CD4-positive, alpha-beta T cell (primary cell): ENCODE data around the gene FAM204A. TPM values are rescaled to one million over a fixed set of nuclear protein-coding genes. Genes with fewer than 3 reads are reported as not detected.

Source experiments
- ATAC-seq: fragments of 200-7000 bp; cut with Tn5 transposase; one replicate; pipeline ENCODE4 v1.10.0; 2022; ENCODE audit warnings: mild to moderate bottlenecking; ENCODE audit not compliant: poor library complexity
- CTCF ChIA-PET: fragments of 350-600 bp; sonication (Branson Sonifier 250); formaldehyde crosslinking; loops from one replicate; lab custom pipeline; 2021; ENCODE audit warnings: antibody characterized with exemption, inconsistent platforms; lab: Charles Lee
- POLR2A ChIA-PET: fragments of 350-600 bp; sonication (Branson Sonifier 250); formaldehyde crosslinking; loops from one replicate; lab custom pipeline; 2021; ENCODE audit warnings: antibody characterized with exemption, inconsistent platforms; lab: Charles Lee
- DNase-seq, 14 experiments: peaks; one replicate each; pipeline ENCODE4 v3.0.0-alpha.2; 2013 to 2020; ENCODE audit warnings: mixed read lengths in 2 of 14
- H3K27ac ChIP-seq, 2 donors: one replicate each; pipeline versions ENCODE4 v1.5.1 to v1.7.0; 2013; ENCODE audit warnings: low read length in 2 of 2, low read depth in 1 of 2, mild to moderate bottlenecking in 1 of 2
- H3K27me3 ChIP-seq, 2 experiments: 1 replicate in 1 of 2; 2 replicates in 1 of 2; pipeline versions ENCODE4 v1.6.1 to v1.7.0; 2013; ENCODE audit warnings: low read length in 2 of 2, control low read depth in 1 of 2, mild to moderate bottlenecking in 1 of 2, moderate library complexity in 1 of 2; ENCODE audit not compliant: insufficient read depth in 2 of 2, control insufficient read depth in 1 of 2
- H3K36me3 ChIP-seq: one replicate; pipeline ENCODE4 v1.6.1; 2013; ENCODE audit warnings: low read length, control low read depth; ENCODE audit not compliant: insufficient read depth
- H3K4me1 ChIP-seq: one replicate; pipeline ENCODE4 v1.6.1; 2013; ENCODE audit warnings: low read length, control low read depth; ENCODE audit not compliant: insufficient read depth
- H3K4me3 ChIP-seq: one replicate; pipeline ENCODE4 v1.5.1; 2013; ENCODE audit warnings: mild to moderate bottlenecking, low read length, moderate library complexity
- H3K9me3 ChIP-seq, 2 experiments: 1 replicate in 1 of 2; 2 replicates in 1 of 2; pipeline versions ENCODE4 v1.6.1 to v1.7.0; 2013; ENCODE audit warnings: low read length in 2 of 2, mild to moderate bottlenecking in 2 of 2, control low read depth in 1 of 2, moderate library complexity in 1 of 2; ENCODE audit not compliant: control insufficient read depth in 1 of 2, insufficient read depth in 1 of 2
- H3K27ac Mint-ChIP-seq: one replicate; pipeline ENCODE4 v1.8.0; 2020; ENCODE audit warnings: mixed read lengths
- H3K27me3 Mint-ChIP-seq: one replicate; pipeline ENCODE4 v1.8.0; 2021; ENCODE audit warnings: mixed read lengths
- H3K36me3 Mint-ChIP-seq: one replicate; pipeline ENCODE4 v1.8.0; 2021; ENCODE audit warnings: low read depth, mixed read lengths
- H3K4me1 Mint-ChIP-seq: one replicate; pipeline ENCODE4 v1.8.0; 2021; ENCODE audit warnings: low read depth, mixed read lengths
- H3K4me3 Mint-ChIP-seq: one replicate; pipeline ENCODE4 v1.8.0; 2020; ENCODE audit warnings: mild to moderate bottlenecking, mixed read lengths
- H3K9me3 Mint-ChIP-seq: one replicate; pipeline ENCODE4 v1.8.0; 2020; ENCODE audit warnings: mixed read lengths
- CTCF ChIP-seq: fragments of 200-600 bp; IDR thresholded peaks from one replicate; pipeline ENCODE4 v1.8.0; 2022; ENCODE audit warnings: antibody characterized with exemption, mild to moderate bottlenecking
- intact Hi-C, 2 experiments: fragments of 100-400 bp; cut with DNase I in 1 of 2; cut with micrococcal nuclease in 1 of 2; formaldehyde crosslinking; loops; one replicate each; pipeline versions ENCODE4 v1.15.1 to v1.9.0; 2023 to 2025; cut with DNase I, micrococcal nuclease
- total RNA-seq, 174 experiments: library from RNA in 2 of 174; stranded (reverse) in 2 of 174; gene quantifications; one replicate each; pipeline ENCODE4 v1.2.3 and lab custom pipeline; 2021 to 2026

FAM204A gene
- total RNA-seq, 2 experiments from 2014 or later, result 47.3 to 54.7 TPM

- no peaks in the 10 kb centered on the region for H3K36me3 ChIP-seq
- H3K27me3 ChIP-seq, result peaks cover 0 to 20% of the 10 kb centered on the region in 2 experiments
- H3K9me3 ChIP-seq, result no peaks in the 10 kb centered on the region
- POLR2A ChIA-PET, result no interaction called here
- intact Hi-C loops, result no loop called here
- Mint-ChIP-seq H3K27ac (no peak overlapping the region), H3K27me3 (peaks cover 78% of the 10 kb centered on the region), H3K9me3 (no peaks in the 10 kb centered on the region), H3K36me3 (no peaks in the 10 kb centered on the region), H3K4me1 (no peaks in the 10 kb centered on the region), H3K4me3 (no peak overlapping the region)
- no peaks in the 10 kb centered on the region for H3K4me1 ChIP-seq
- H3K27ac ChIP-seq, result no peak overlapping the region
- TF ChIP-seq CTCF, result no peak
- H3K4me3 ChIP-seq, result no peak overlapping the region
- ATAC-seq, result no peak
- CTCF ChIA-PET, result no interaction called here
- no peak for DNase-seq
These were observed 83.8 kb downstream of the FAM204A start for GRCh38 chr10:118258285-118258684.

- H3K4me1 Mint-ChIP-seq, result no peaks in the 10 kb centered on the region
- H3K27ac Mint-ChIP-seq, result no peak overlapping the region
- H3K4me3 ChIP-seq, result no peak overlapping the region
- intact Hi-C loops, result no loop called here
- ATAC-seq (no peak), DNase-seq (no peak)
- ChIA-PET CTCF (interaction anchor here (0.9 kb wide), 1 partner anchor 16 kb away, joined by 3 read pairs; no protein-coding TSS in a partner anchor), POLR2A (no interaction called here)
- H3K27me3 ChIP-seq, result peaks cover under 1 to 21% of the 10 kb centered on the region in 2 experiments
- no peaks in the 10 kb centered on the region for H3K9me3 ChIP-seq
- no peak overlapping the region for H3K27ac ChIP-seq
- no peak for TF ChIP-seq CTCF
- peaks cover 68% of the 10 kb centered on the region for H3K27me3 Mint-ChIP-seq
- H3K36me3 Mint-ChIP-seq, result no peaks in the 10 kb centered on the region
- H3K36me3 ChIP-seq, result no peaks in the 10 kb centered on the region
- no peaks in the 10 kb centered on the region for H3K4me1 ChIP-seq
- H3K4me3 Mint-ChIP-seq, result no peak overlapping the region
- H3K9me3 Mint-ChIP-seq, result no peaks in the 10 kb centered on the region
These were observed 85.1 kb downstream of the FAM204A start for GRCh38 chr10:118256825-118257570.

GRCh38 chr10:118256209-118256608 is 85.9 kb downstream of the FAM204A start:
- H3K4me1 Mint-ChIP-seq, result no peaks in the 10 kb centered on the region
- peaks cover 3 to 29% of the 10 kb centered on the region in 2 experiments for H3K27me3 ChIP-seq
- peaks cover 68% of the 10 kb centered on the region for H3K27me3 Mint-ChIP-seq
- no peaks in the 10 kb centered on the region for H3K9me3 Mint-ChIP-seq
- H3K4me1 ChIP-seq, result no peaks in the 10 kb centered on the region
- POLR2A ChIA-PET, result no interaction called here
- CTCF ChIA-PET, result no interaction called here
- intact Hi-C loops, result no loop called here
- no peaks in the 10 kb centered on the region for H3K9me3 ChIP-seq
- no peak overlapping the region for H3K27ac Mint-ChIP-seq
- ATAC-seq, result no peak
- no peak overlapping the region for H3K4me3 ChIP-seq
- no peaks in the 10 kb centered on the region for H3K36me3 ChIP-seq
- no peaks in the 10 kb centered on the region for H3K36me3 Mint-ChIP-seq
- no peak for TF ChIP-seq CTCF
- DNase-seq, result no peak
- H3K4me3 Mint-ChIP-seq, result no peak overlapping the region
- no peak overlapping the region for H3K27ac ChIP-seq
